SW 1271 (cell line): ENCODE results near the gene LMAN2.
"Not testable (repeated sequence)": the region's sequence is repeated elsewhere in the genome, so short reads cannot be mapped to it uniquely, and the experiment has no call there.

ENCODE experiments used
- DNase-seq, 2 experiments: peaks; one replicate each; lab custom pipeline; 2025; lab: John Stamatoyannopoulos, UW

The LMAN2 gene

DNA sequence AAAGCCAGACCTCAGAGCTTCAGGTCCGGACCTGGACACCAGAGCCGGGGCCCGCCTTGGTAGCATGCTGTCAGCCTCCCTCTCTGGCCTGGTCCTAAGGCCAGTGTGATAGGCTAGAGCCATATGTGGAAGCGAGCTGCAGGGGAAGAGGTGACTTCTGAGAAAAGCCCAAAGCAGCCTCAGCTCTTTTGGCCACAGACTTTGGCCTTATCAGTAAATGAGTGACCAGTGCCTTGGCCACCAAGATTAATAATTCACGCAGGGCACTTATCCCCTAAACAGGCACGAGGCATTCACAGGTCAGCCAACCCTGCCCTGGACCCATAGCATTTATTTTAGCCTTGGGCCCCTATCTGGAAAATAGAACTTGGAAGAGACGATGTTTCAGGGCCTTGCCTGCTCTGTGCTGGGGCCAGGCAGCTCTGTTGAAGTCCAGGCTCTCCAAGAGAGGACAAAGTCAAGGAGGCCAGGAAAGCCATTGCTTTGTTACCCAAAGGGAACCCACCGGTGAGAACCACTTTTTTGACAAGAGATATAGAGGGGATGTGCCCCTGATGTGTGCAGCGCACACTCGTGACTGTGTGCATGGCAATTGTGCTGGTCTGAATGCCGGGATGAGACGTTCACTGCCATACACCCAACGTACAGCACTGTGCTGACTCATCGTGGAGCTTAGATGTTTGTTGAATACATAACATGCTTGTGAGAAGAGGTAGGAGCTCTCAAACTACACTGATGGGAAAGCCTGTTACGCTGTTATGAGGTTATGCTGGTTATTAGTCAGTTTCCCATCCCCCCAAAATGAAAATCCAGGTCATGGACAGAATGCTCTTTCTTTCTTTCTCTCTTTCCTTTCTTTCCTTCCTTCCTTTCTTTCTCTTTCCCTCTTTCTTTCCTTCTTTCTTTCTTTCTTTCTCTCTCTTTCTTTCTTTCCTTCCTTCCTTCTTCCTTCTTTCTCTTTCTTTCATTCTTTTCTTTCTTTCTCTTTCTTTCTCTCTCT, 27.7 kb upstream of the LMAN2 start:
- DNase-seq = peak; percentile 23 to 27

- no peak for DNase-seq
Measured at GRCh38 chr5:177377851-177378776, 26.6 kb upstream of the LMAN2 start.

GRCh38 chr5:177376107-177376506, 24.6 kb upstream of the LMAN2 start:
- DNase-seq = no peak

DNA sequence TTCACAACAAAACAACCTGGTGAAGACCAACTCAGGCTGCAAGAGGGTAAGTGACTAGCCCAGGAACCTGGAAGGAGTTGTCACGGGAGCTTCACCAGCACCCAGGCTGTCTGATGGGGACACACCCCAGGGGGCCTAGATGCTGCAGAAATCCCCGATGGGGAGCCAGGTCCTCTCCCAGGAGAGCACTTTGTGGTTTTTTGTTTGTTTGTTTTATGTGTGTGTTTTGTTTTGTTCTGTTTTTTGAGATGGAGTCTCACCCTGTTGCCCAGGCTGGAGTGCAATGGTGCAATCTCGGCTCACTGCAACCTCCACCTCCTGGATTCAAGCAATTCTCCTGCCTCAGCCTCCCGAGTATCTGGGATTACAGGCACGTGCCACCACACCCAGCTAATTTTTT, 24.0 kb upstream of the LMAN2 start:
- DNase-seq = not testable (repeated sequence)

GRCh38 chr5:177374211-177374610, 22.7 kb upstream of the LMAN2 start:
- DNase-seq = no peak

DNA sequence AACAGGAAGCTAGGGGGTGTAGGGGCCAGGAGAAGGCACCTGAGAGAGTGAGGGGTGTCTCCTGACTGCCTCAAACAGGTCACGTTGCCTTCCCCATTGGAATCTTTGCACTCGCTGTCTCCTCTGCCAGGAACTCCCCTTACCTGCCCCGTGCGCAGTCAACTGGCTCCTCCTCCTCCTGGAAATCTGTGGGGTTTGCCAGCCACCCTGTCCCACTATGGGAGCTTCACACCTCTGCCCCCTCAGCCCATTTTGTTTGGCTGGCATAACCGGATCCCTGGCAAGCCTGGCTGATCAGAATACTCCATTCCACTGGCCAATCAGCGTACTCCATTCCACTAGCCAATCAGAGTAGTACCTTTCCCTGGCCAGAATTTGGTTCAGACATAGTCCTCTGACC, 22.3 kb upstream of the LMAN2 start:
- no peak for DNase-seq

GRCh38 chr5:177372910-177373309, 21.4 kb upstream of the LMAN2 start:
- DNase-seq = no peak

- DNase-seq = no peak
Measured at GRCh38 chr5:177372034-177372896, 20.8 kb upstream of the LMAN2 start.

DNA sequence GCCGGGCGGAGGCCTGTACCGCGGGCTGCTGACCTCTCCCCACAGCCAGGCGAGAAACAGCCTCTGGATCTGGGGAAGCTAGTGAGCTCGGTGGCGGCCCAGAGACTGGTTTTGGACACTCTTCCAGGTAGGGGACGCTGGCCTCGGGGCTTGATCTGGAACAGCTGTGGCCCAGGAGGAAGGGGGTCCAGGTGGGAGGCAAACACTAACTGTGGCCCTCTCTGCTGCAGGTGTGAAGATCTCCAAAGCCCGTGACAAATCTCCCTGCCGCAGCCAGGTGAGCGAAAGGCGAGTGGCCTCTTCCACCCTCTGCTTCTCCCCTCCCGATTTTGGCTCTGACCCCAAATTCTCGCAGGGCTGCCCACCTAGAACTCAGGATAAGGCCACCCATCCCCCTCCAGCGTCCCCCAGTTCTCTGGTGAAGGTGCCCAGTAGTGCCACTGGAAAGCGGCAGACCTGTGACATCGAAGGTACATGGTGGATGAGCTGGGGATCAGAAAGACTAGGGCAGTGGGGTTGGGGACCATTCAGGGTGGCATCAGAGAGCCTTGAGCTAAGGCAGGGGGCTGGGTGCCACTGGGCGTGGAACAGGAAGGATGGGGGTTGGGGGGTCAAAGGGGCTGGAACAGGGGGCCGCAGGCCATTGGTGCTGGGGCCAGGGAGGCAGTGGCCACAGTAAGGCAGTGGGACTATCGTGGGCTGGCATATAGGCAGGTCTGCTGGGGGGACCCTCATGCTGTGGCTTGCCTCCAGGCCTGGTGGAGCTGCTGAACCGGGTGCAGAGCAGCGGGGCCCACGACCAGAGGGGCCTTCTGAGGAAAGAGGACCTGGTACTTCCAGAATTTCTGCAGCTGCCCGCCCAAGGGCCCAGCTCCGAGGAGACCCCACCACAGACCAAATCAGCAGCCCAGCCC, 19.9 kb upstream of the LMAN2 start:
- no peak for DNase-seq

DNA sequence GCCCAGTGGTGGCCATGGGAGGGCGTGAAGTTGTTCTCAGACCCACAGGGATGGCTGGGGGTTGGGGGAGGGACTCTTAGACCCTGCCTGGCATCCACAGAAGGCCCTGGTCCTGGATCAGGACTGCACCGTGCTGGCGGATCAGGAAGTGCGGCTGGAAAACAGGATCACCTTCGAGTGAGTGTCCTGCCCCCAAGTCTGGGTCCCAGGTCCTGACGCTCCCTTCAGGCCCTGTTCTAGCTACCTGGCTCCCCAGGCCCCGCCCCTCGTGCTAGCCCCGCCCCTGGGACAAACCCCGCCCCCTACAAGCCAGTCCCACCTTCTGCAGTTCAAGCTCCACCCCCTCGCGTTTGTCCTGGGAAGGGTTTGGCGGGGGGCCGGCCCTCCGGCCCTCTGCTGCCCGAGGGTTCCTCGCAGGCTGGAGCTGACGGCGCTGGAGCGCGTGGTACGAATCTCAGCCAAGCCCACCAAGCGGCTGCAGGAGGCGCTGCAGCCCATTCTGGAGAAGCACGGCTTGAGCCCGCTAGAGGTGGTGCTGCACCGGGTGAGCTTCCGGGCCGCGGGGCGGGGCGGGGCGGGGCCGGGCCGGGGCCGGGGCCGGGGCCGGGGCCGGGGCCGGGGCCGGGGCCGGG, 19.1 kb upstream of the LMAN2 start:
- DNase-seq = no peak

GRCh38 chr5:177369645-177370440, 18.4 kb upstream of the LMAN2 start:
- no peak for DNase-seq

DNA sequence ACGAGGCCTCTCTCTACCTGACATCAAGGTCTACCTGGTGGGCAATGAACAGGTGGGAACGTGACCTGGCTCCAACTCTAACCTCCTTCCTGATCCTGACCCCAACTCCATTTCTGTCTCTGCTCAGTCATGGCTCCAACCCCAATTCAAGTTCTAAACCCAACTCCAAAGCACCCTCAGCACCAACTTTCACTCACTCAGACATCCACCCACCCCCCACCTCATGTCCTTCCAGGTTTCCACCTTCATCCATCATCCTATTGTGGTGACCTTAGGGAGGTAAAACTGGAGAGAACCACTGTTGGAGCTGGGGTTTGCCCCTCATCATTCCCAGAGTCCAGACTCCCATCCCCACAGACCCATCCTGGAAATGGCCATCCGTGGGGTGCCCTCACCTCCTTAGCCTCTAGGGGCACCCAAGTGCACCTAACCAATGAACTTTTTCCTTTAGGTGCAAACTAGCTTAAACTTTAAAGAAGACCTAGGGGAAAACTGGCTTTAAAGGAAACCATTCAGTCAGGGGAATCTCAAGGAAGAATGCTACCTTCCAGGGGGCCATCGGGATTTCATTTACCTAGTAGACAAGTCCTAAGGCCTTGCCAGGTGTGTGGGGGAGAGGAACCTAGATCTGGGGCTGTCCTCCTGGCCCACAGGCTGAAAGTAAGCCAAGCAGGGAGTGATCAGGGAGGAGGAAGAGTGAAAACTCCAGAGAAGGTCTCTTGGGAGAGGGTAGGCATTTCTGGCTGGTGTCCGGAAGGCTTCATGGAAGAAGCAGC, 17.6 kb upstream of the LMAN2 start:
- peak in 1 of 2 experiments; percentile 31 for DNase-seq

DNA sequence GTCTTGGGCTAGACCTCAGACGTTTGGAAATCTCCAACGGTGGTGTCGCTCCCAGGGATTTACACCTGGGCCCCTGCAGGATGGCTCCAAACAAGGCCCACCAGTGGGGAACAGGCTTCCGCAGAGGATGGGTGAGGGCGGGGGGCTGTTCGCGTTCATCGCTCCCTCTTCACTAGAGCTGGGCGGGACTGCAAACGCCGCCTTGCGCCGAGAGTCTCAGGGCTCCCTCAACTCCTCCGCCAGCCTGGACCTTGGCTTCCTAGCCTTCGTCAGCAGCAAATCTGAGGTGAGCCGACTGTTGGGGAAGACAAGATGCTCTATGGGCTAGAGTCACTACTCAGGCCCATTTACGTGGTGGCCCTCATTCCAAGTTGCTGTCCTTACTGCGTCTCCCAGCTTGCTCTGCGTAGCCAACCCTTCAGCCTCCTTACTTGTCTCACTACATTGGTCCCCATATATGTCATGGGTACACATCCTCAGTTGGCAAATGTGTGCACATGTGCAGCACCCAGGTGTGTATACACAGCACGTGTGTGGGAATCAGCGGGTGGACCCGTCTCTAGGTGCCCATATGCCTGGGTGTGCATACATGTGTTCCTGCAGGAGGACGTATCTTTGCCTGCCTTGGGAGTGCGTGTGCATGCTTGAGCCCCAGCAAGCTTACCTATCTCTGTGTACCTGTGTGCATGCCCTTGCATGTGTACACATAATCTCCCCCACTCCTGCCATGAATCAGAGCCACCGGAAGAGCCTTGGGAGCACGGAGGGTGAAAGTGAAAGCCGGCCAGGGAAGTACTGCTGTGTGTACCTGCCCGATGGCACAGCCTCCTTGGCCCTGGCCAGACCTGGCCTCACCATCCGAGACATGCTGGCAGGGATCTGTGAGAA, 16.8 kb upstream of the LMAN2 start:
- no peak for DNase-seq

DNA sequence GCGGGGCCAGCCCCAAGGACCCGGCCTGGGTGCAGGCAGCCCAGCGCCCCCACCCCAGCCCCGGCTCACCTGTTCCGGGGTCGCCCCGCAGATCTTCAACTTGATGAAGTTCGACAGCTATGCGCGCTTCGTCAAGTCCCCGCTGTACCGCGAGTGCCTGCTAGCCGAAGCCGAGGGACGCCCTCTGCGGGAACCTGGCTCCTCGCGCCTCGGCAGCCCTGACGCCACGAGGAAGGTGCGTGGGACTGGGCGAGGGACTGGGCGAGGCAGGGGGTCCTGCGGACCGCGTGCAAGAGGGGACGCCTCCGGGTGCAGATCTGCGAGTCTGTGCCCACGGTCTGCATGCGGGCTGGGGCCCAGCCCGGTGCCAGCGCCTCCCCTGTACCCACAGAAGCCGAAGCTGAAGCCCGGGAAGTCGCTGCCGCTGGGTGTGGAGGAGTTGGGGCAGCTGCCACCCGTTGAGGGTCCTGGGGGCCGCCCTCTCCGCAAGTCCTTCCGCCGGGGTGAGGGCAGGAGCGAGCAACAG, 15.9 kb upstream of the LMAN2 start:
- no peak for DNase-seq

DNA sequence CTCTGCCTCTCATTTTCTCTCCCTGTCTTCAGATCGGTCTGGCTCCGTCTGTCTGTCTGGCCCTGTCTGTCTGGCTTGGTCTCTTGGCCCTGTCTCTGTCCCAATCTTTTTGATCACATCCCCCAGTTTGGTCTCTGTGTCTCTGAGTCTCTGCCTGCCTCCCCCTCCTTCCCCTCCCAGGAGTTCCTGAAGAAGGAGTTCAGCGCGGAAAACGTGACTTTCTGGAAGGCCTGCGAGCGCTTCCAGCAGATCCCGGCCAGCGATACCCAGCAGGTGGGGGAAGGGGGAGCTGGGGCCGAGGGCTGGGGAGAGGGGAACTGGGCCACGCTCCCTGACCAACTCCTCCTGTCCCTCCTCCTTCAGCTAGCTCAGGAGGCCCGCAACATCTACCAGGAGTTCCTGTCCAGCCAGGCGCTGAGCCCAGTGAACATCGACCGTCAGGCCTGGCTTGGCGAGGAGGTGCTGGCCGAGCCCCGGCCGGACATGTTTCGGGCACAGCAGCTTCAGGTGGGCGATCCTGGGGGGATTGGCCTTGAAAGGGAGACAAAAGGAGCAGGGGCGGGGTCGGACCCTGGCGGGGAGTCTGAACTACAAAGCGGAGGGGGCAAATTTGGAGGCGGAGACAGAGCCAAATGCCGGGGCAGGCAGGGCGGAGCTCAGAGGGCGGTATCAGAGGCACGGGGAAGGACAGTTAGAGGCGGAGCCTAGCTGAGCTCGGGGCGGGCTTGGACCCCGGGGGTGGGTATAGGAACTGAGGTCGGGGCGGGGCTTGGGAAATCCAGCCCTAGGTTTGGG, 15.3 kb upstream of the LMAN2 start:
- no peak for DNase-seq

DNA sequence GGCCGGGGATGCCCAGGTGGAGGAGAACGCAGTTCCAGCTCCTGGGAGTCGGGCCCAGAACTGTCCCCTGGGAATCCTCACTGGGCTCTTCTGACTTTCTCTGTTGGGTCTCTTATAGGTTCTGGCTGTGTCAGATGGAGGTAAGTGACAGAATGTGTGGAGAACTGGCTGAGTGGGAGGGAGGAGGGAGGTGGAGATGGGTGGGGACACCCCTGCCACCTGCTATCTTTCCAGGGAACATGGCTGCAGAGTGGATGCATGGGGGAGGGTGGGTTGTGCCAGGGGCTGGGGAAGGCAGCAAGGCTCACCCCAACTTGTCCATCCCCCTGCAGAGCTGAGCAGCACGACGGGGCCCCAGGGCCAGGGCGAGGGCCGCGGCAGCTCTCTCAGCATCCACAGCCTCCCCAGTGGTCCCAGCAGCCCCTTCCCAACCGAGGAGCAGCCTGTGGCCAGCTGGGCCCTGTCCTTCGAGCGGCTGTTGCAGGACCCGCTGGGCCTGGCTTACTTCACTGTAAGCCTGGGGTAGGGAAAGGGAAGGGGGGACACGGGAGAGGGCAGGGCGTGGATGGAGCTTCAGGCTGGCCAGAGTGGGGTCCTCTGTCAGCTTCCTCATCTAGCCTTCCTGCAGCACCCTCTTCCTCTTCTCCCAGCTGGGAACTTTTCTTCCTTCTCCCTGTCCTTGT, 14.5 kb upstream of the LMAN2 start:
- no peak for DNase-seq
